SK-N-SH treated with all-trans-retinoic acid at 6 μM for 48 hours (cell line): ENCODE data around the gene METAP1D.

Source experiments
- ATAC-seq: fragments of 200-7000 bp; cut with Tn5 transposase; 3 replicates; pipeline ENCODE4 v1.9.1; 2020; ENCODE audit warnings: mild to moderate bottlenecking, moderate library complexity
- ARNTL ChIP-seq: fragments of 450-650 bp; formaldehyde crosslinking; IDR thresholded peaks from 2 replicates; pipeline ENCODE4 v1.5.0; 2020; ENCODE audit warnings: low read depth, mild to moderate bottlenecking, moderate library complexity, borderline replicate concordance
- BACH2 ChIP-seq: fragments of 250-450 bp; sonication (Bioruptor Pico); IDR thresholded peaks from 2 replicates; pipeline ENCODE4 v1.9.0; 2021; ENCODE audit warnings: mild to moderate bottlenecking, borderline replicate concordance
- CSDC2 ChIP-seq: fragments of 250-450 bp; sonication (Bioruptor Pico); IDR thresholded peaks from 2 replicates; pipeline ENCODE4 v1.5.0; 2020; ENCODE audit warnings: mild to moderate bottlenecking, moderate library complexity
- ESRRG ChIP-seq: fragments of 250-450 bp; sonication (Bioruptor Pico); IDR thresholded peaks from 2 replicates; pipeline ENCODE4 v1.6.1; 2021; ENCODE audit warnings: mild to moderate bottlenecking
- GLIS3 ChIP-seq: fragments of 250-450 bp; sonication (Bioruptor Pico); IDR thresholded peaks from 2 replicates; pipeline ENCODE4 v1.5.0; 2020; ENCODE audit warnings: mild to moderate bottlenecking, moderate library complexity
- ISL1 ChIP-seq: fragments of 250-450 bp; sonication (Bioruptor Pico); IDR thresholded peaks from 2 replicates; pipeline ENCODE4 v2.1.2; 2022; ENCODE audit warnings: mild to moderate bottlenecking, moderate library complexity
- OSR1 ChIP-seq: fragments of 250-450 bp; sonication (Bioruptor Pico); IDR thresholded peaks from 2 replicates; pipeline ENCODE4 v1.8.0; 2022; ENCODE audit warnings: moderate library complexity, mild to moderate bottlenecking, inconsistent platforms
- PPARA ChIP-seq: fragments of 250-450 bp; sonication (Bioruptor Pico); IDR thresholded peaks from 2 replicates; pipeline ENCODE4 v1.5.0; 2020; ENCODE audit warnings: mild to moderate bottlenecking, borderline replicate concordance
- SNAI2 ChIP-seq: fragments of 250-450 bp; sonication (Bioruptor Pico); IDR thresholded peaks from 2 replicates; pipeline ENCODE4 v1.5.0; 2020; ENCODE audit warnings: mild to moderate bottlenecking, moderate library complexity
- TCF4 ChIP-seq: fragments of 250-450 bp; sonication (Bioruptor Pico); IDR thresholded peaks from 2 replicates; pipeline ENCODE4 v1.8.0; 2021; ENCODE audit warnings: mild to moderate bottlenecking, moderate library complexity, borderline replicate concordance
- TOX ChIP-seq: fragments of 250-450 bp; sonication (Bioruptor Pico); IDR thresholded peaks from 2 replicates; pipeline ENCODE4 v1.8.0; 2021; ENCODE audit warnings: mild to moderate bottlenecking, moderate library complexity, borderline replicate concordance
- ZC3H10 ChIP-seq: fragments of 250-450 bp; sonication (Bioruptor Pico); IDR thresholded peaks from 2 replicates; pipeline ENCODE4 v1.5.1; 2021; ENCODE audit warnings: mild to moderate bottlenecking, moderate library complexity
- ZFP3 ChIP-seq: fragments of 250-450 bp; sonication (Bioruptor Pico); IDR thresholded peaks from 2 replicates; pipeline ENCODE4 v1.5.0; 2020; ENCODE audit warnings: mild to moderate bottlenecking, moderate library complexity
- ZFP30 ChIP-seq: fragments of 450-650 bp; formaldehyde crosslinking; IDR thresholded peaks from 2 replicates; pipeline ENCODE4 v1.5.0; 2022; ENCODE audit warnings: mild to moderate bottlenecking, moderate library complexity
- ZNF70 ChIP-seq: fragments of 450-650 bp; formaldehyde crosslinking; IDR thresholded peaks from 2 replicates; pipeline ENCODE4 v1.5.0; 2020; ENCODE audit warnings: mild to moderate bottlenecking, moderate library complexity
- ZNF8 ChIP-seq: fragments of 450-650 bp; formaldehyde crosslinking; IDR thresholded peaks from 2 replicates; pipeline ENCODE4 v1.5.0; 2020; ENCODE audit warnings: mild to moderate bottlenecking, moderate library complexity
- TF ChIP-seq, protein P1 (sequence below): fragments of 250-450 bp; sonication (Bioruptor Pico); IDR thresholded peaks from 2 replicates; pipeline ENCODE4 v1.5.0; 2020; ENCODE audit warnings: mild to moderate bottlenecking, moderate library complexity
- TF ChIP-seq, protein P2 (sequence below): fragments of 250-450 bp; sonication (Bioruptor Pico); IDR thresholded peaks from 2 replicates; pipeline ENCODE4 v1.5.1; 2020; ENCODE audit warnings: low read depth, mild to moderate bottlenecking, moderate library complexity
- TF ChIP-seq, protein P3 (sequence below): fragments of 250-450 bp; sonication (Bioruptor Pico); IDR thresholded peaks from 2 replicates; pipeline ENCODE4 v1.8.0; 2021; ENCODE audit warnings: low read depth, mild to moderate bottlenecking, moderate library complexity, borderline replicate concordance
- TF ChIP-seq, protein P4 (sequence below): fragments of 250-450 bp; sonication (Bioruptor Pico); IDR thresholded peaks from 2 replicates; pipeline ENCODE4 v1.5.1; 2021; ENCODE audit warnings: mild to moderate bottlenecking, moderate library complexity
- TF ChIP-seq, protein P5 (sequence below): fragments of 250-450 bp; sonication (Bioruptor Pico); IDR thresholded peaks from 2 replicates; pipeline ENCODE4 v1.8.0; 2020; ENCODE audit warnings: mild to moderate bottlenecking, moderate library complexity, borderline replicate concordance

Gene METAP1D

DNA sequence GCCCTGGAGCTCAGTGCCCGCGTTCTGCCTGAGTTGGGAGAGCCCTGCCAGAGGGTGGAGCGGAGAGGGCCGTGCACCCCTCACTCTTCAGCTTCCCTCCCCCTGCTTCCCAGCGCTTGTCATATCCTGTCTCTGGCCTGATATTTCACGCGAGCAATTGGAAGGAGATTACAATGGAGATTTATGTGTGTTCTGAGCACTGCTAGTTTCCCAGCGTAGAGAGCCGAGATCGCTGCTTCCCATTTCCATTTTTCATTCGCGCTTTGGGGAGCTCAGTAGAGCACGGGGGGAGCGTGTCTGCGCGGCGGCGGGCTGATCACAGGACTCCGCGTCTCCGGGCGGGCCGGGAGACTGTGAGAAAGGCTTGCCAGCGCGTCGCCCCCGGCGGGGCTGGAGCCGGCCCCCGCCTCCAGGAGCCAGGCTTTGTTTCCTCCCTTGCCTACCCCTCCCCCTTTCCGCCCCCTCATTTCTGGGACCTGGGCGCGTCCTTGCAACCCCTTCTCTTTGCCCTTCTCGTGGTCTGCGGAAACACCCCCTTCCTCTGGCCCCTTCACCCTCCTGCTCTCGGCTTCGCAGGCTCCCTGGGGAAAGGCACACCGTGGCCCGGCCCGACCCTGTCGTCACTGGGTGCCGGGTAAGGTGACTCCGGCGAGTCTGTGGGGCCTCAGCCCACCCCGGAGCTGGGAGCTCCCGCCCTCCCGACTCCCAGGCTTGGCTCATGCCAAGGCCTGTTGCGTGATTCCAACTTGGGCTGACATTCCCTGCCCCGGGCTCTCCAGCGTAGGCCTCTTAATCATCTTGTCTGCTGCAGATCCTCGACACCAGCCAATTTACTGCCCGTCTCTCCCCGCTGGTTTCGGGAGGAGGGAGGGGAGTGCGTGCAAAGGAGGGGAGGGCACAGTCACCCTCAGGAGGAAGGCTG, 97.1 kb downstream of the METAP1D start:
- TF ChIP-seq, protein P1, sequence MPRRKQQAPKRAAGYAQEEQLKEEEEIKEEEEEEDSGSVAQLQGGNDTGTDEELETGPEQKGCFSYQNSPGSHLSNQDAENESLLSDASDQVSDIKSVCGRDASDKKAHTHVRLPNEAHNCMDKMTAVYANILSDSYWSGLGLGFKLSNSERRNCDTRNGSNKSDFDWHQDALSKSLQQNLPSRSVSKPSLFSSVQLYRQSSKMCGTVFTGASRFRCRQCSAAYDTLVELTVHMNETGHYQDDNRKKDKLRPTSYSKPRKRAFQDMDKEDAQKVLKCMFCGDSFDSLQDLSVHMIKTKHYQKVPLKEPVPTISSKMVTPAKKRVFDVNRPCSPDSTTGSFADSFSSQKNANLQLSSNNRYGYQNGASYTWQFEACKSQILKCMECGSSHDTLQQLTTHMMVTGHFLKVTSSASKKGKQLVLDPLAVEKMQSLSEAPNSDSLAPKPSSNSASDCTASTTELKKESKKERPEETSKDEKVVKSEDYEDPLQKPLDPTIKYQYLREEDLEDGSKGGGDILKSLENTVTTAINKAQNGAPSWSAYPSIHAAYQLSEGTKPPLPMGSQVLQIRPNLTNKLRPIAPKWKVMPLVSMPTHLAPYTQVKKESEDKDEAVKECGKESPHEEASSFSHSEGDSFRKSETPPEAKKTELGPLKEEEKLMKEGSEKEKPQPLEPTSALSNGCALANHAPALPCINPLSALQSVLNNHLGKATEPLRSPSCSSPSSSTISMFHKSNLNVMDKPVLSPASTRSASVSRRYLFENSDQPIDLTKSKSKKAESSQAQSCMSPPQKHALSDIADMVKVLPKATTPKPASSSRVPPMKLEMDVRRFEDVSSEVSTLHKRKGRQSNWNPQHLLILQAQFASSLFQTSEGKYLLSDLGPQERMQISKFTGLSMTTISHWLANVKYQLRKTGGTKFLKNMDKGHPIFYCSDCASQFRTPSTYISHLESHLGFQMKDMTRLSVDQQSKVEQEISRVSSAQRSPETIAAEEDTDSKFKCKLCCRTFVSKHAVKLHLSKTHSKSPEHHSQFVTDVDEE (CRISPR knock-in tag) = no peak
- TF ChIP-seq ZNF8 (CRISPR knock-in tag) (no peak), ZFP30 (CRISPR knock-in tag) (no peak), SNAI2 (CRISPR knock-in tag) (no peak), ZFP3 (CRISPR knock-in tag) (no peak), ESRRG (CRISPR knock-in tag) (no peak), BACH2 (CRISPR knock-in tag) (no peak)
- TF ChIP-seq, protein P2, sequence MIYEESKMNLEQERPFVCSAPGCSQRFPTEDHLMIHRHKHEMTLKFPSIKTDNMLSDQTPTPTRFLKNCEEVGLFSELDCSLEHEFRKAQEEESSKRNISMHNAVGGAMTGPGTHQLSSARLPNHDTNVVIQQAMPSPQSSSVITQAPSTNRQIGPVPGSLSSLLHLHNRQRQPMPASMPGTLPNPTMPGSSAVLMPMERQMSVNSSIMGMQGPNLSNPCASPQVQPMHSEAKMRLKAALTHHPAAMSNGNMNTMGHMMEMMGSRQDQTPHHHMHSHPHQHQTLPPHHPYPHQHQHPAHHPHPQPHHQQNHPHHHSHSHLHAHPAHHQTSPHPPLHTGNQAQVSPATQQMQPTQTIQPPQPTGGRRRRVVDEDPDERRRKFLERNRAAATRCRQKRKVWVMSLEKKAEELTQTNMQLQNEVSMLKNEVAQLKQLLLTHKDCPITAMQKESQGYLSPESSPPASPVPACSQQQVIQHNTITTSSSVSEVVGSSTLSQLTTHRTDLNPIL (CRISPR knock-in tag) = no peak
- TF ChIP-seq, protein P3, sequence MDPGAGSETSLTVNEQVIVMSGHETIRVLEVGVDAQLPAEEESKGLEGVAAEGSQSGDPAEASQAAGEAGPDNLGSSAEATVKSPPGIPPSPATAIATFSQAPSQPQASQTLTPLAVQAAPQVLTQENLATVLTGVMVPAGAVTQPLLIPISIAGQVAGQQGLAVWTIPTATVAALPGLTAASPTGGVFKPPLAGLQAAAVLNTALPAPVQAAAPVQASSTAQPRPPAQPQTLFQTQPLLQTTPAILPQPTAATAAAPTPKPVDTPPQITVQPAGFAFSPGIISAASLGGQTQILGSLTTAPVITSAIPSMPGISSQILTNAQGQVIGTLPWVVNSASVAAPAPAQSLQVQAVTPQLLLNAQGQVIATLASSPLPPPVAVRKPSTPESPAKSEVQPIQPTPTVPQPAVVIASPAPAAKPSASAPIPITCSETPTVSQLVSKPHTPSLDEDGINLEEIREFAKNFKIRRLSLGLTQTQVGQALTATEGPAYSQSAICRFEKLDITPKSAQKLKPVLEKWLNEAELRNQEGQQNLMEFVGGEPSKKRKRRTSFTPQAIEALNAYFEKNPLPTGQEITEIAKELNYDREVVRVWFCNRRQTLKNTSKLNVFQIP (CRISPR knock-in tag) = no peak
- TF ChIP-seq, protein P4, sequence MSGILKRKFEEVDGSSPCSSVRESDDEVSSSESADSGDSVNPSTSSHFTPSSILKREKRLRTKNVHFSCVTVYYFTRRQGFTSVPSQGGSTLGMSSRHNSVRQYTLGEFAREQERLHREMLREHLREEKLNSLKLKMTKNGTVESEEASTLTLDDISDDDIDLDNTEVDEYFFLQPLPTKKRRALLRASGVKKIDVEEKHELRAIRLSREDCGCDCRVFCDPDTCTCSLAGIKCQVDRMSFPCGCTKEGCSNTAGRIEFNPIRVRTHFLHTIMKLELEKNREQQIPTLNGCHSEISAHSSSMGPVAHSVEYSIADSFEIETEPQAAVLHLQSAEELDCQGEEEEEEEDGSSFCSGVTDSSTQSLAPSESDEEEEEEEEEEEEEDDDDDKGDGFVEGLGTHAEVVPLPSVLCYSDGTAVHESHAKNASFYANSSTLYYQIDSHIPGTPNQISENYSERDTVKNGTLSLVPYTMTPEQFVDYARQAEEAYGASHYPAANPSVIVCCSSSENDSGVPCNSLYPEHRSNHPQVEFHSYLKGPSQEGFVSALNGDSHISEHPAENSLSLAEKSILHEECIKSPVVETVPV = no peak
- TF ChIP-seq, protein P5, sequence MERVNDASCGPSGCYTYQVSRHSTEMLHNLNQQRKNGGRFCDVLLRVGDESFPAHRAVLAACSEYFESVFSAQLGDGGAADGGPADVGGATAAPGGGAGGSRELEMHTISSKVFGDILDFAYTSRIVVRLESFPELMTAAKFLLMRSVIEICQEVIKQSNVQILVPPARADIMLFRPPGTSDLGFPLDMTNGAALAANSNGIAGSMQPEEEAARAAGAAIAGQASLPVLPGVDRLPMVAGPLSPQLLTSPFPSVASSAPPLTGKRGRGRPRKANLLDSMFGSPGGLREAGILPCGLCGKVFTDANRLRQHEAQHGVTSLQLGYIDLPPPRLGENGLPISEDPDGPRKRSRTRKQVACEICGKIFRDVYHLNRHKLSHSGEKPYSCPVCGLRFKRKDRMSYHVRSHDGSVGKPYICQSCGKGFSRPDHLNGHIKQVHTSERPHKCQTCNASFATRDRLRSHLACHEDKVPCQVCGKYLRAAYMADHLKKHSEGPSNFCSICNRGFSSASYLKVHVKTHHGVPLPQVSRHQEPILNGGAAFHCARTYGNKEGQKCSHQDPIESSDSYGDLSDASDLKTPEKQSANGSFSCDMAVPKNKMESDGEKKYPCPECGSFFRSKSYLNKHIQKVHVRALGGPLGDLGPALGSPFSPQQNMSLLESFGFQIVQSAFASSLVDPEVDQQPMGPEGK (CRISPR knock-in tag) = no peak
- ATAC-seq = peak; percentile 7

DNA sequence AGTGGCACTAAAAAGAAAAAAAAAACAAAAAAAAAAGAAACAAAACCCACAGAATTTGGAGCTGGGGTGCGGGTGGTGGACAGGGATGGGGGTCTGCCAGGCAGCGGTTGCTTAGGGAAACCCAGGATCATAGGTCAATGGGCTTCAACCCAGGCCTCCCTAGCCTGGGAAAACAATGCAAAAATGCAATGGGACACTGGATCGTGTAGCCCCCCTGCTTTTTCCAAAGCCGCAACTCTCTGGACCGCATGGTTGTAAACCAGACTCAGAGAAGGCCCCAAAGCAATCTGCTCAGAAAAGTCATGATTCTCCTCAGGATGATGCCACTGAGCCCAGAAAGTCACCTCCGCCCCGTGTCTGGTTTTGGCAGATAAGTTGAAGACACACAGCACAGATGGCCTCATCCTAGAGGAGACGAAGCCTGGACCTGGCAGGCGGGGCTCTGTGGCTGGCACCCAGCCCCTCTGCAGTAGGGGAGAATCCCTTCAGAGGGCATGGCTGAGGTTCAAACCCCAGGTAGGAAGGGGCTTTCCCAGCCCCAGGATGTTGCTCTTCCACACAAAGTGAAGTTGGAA, 97.9 kb downstream of the METAP1D start:
- ATAC-seq = no peak
- TF ChIP-seq, protein P4 = no peak
- no peak for TF ChIP-seq ARNTL (CRISPR knock-in tag)
- no peak for TF ChIP-seq ZC3H10
- TF ChIP-seq GLIS3 = no peak
- no peak for TF ChIP-seq ISL1 (CRISPR knock-in tag)
- no peak for TF ChIP-seq PPARA
- TF ChIP-seq BACH2 (CRISPR knock-in tag) = no peak
- TF ChIP-seq OSR1 = no peak
- TF ChIP-seq, protein P2 (CRISPR knock-in tag) = no peak
- TF ChIP-seq TCF4 (CRISPR knock-in tag) = no peak
- no peak for TF ChIP-seq ZNF8 (CRISPR knock-in tag)
- no peak for TF ChIP-seq TOX
- TF ChIP-seq CSDC2 = no peak
- no peak for TF ChIP-seq ZFP30 (CRISPR knock-in tag)
- no peak for TF ChIP-seq SNAI2 (CRISPR knock-in tag)
- TF ChIP-seq ZFP3 (CRISPR knock-in tag) = no peak
- TF ChIP-seq, protein P3 (CRISPR knock-in tag) = no peak
- TF ChIP-seq ZNF70 (CRISPR knock-in tag) = no peak
